ENCODE data around the gene C11orf97. TPM values are rescaled to one million over a fixed set of nuclear protein-coding genes. Genes with fewer than 3 reads are reported as not detected.

Gene C11orf97
- total RNA-seq, 4 donors from 2014 or later: not detected

- WGBS, 2 donors: 89 to 91% methylated on average over 1 of the region's 1 CpG
- Histone ChIP-seq H3K27me3 (no peaks in the 10 kb centered on the region), H3K4me3 (replicated peaks in 1 of 3) (no peak overlapping the region), H3K9me3 (no peaks in the 10 kb centered on the region), H3K27ac (no peak overlapping the region), H3K4me1 (peaks cover 12 to 14% of the 10 kb centered on the region in 2 donors), H3K36me3 (no peaks in the 10 kb centered on the region)
- intact Hi-C loops (cut with DNase I): loop anchor here (5.0 kb wide), 1 partner anchor 73 kb away; no protein-coding TSS in a partner anchor
- DNase-seq: no peak
- no peak for TF ChIP-seq POLR2A (IDR thresholded peaks at IDR 0.05)
- no peak for TF ChIP-seq CTCF (IDR thresholded peaks at IDR 0.05)
Observed at GRCh38 chr11:94524341-94524740, 12.1 kb downstream of the C11orf97 start.

- intact Hi-C loops (cut with DNase I): no loop called here
- H3K27me3 ChIP-seq: no peaks in the 10 kb centered on the region
- no peaks in the 10 kb centered on the region for H3K36me3 ChIP-seq
- peak; percentile 96 to 98 for DNase-seq
- peak overlapping the region in 2 of 3 donors; percentile 31 to 34 for H3K27ac ChIP-seq
- WGBS, 2 donors: 19 to 21% methylated on average over 5 of the region's 5 CpGs
- no peaks in the 10 kb centered on the region for H3K9me3 ChIP-seq
- no peak for TF ChIP-seq CTCF (IDR thresholded peaks at IDR 0.05)
- no peak for TF ChIP-seq POLR2A (IDR thresholded peaks at IDR 0.05)
- no peak overlapping the region for H3K4me3 ChIP-seq (replicated peaks in 1 of 3)
- peaks cover 12 to 14% of the 10 kb centered on the region in 2 donors for H3K4me1 ChIP-seq
Observed at GRCh38 chr11:94525546-94526324, 13.5 kb downstream of the C11orf97 start.

- DNase-seq: no peak
- peaks cover 12 to 14% of the 10 kb centered on the region in 2 donors for H3K4me1 ChIP-seq
- H3K4me3 ChIP-seq (replicated peaks in 1 of 3): no peak overlapping the region
- no peaks in the 10 kb centered on the region for H3K36me3 ChIP-seq
- no peaks in the 10 kb centered on the region for H3K27me3 ChIP-seq
- intact Hi-C loops (cut with DNase I): no loop called here
- no peaks in the 10 kb centered on the region for H3K9me3 ChIP-seq
- TF ChIP-seq POLR2A (IDR thresholded peaks at IDR 0.05): no peak
- no peak for TF ChIP-seq CTCF (IDR thresholded peaks at IDR 0.05)
- WGBS, 2 donors: 57% methylated on average over 4 of the region's 4 CpGs
- no peak overlapping the region for H3K27ac ChIP-seq
Observed at GRCh38 chr11:94526645-94527438, 14.6 kb downstream of the C11orf97 start.

GRCh38 chr11:94528551-94528950 lies 16.3 kb downstream of the C11orf97 start:
- H3K27ac ChIP-seq: no peak overlapping the region
- intact Hi-C loops (cut with DNase I): no loop called here
- TF ChIP-seq POLR2A (IDR thresholded peaks at IDR 0.05): no peak
- no peak for TF ChIP-seq CTCF (IDR thresholded peaks at IDR 0.05)
- H3K36me3 ChIP-seq: no peaks in the 10 kb centered on the region
- no peak for DNase-seq
- no peaks in the 10 kb centered on the region for H3K27me3 ChIP-seq
- H3K9me3 ChIP-seq: no peaks in the 10 kb centered on the region
- no peak overlapping the region for H3K4me3 ChIP-seq (replicated peaks in 1 of 3)
- H3K4me1 ChIP-seq: peaks cover 12 to 14% of the 10 kb centered on the region in 2 donors

GRCh38 chr11:94532211-94532610 lies 19.9 kb downstream of the C11orf97 start:
- Histone ChIP-seq H3K4me1 (peaks cover 4 to 7% of the 10 kb centered on the region in 2 donors), H3K27me3 (no peaks in the 10 kb centered on the region), H3K4me3 (replicated peaks in 1 of 3) (no peak overlapping the region), H3K9me3 (no peaks in the 10 kb centered on the region), H3K27ac (no peak overlapping the region), H3K36me3 (no peaks in the 10 kb centered on the region)
- no peak for TF ChIP-seq POLR2A (IDR thresholded peaks at IDR 0.05)
- no peak for TF ChIP-seq CTCF (IDR thresholded peaks at IDR 0.05)
- 92 to 94% methylated on average over 3 of the region's 3 CpGs for WGBS, 2 donors
- no peak for DNase-seq
- intact Hi-C loops (cut with DNase I): no loop called here
